Endothelial cell of coronary artery (primary cell): Measurements from ENCODE around the gene SLCO2B1. TPM values are rescaled to one million over a fixed set of nuclear protein-coding genes. Genes with fewer than 3 reads are reported as not detected.

ENCODE experiments used
- total RNA-seq: library from RNA; depleted of rRNA; stranded (reverse); fragments of >200 nt; gene quantifications from 2 replicates; pipeline ENCODE4 v1.2.3, GENCODE V29; 2014

The SLCO2B1 gene, protein sequence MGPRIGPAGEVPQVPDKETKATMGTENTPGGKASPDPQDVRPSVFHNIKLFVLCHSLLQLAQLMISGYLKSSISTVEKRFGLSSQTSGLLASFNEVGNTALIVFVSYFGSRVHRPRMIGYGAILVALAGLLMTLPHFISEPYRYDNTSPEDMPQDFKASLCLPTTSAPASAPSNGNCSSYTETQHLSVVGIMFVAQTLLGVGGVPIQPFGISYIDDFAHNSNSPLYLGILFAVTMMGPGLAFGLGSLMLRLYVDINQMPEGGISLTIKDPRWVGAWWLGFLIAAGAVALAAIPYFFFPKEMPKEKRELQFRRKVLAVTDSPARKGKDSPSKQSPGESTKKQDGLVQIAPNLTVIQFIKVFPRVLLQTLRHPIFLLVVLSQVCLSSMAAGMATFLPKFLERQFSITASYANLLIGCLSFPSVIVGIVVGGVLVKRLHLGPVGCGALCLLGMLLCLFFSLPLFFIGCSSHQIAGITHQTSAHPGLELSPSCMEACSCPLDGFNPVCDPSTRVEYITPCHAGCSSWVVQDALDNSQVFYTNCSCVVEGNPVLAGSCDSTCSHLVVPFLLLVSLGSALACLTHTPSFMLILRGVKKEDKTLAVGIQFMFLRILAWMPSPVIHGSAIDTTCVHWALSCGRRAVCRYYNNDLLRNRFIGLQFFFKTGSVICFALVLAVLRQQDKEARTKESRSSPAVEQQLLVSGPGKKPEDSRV
- 0.09 and 1.2 TPM in 2 replicates for total RNA-seq

DNA sequence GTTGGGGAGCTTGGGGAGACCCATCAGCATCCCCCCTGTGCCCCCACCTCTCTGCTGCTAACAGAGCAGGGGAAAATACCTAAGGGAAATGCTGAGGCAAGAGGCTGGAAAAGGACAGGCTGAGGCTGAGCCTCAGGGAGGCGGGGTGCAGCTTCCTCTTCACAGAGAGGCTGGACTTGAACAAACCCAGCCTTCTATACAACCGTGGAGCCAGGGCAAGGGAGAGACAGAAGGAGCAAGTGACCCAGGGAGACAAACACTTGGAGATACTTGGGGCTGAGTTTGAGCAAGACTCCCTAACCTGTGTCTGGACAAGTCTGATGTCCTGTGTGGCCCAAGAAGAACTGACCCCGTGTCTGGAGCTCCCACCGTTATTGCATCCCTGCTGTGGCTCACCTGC is at the start of gene SLCO2B1:
TSS of gene SLCO2B1 (plus strand) at position 229 of the 400 bp plus-strand sequence. CDS start 275 bp downstream, outside the sequence.

DNA sequence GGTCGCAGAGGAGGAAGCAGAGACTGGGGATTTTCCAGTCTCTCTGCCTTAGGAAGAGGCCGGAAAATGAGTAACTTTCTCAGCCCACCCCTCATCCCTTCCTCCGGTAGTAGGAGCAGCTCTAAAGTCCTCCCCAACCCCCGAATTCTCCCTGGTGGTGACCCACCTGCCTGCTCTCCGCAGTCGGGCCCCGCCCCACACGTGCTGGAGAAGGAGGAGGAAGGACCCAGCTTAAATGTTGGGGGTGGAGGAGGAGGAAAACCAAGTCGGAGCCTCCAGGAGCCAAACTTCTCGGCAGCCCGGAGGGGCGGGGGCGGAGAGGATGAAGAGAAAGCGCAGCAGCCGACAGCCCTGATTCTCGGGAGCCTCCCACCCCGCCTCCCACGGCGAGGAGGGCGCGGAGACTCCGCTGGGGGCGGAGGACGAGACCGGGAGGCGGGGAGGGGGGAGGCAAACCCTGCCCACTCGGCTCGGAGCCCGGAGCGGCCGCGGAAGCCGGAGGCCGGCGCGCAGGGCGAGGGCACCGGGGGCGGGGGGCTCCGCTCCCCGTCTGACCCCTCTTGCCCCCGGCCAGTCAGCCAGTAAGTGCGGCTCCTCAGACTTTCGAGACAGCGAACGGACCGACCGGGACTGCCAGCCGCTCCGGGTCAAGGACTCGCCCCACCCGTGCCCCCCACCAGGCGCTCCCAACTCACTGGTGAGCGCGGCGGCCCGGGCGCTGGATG is 89.6 kb downstream of the SLCO2B1 start, which contains the start of gene TPBGL:
TSS of gene TPBGL (plus strand) at position 464 of the 725 bp plus-strand sequence. CDS start 276 bp downstream, outside the sequence.

Other genes with a start within 250 kb of the SLCO2B1 start
- gene XRRA1, start 202.0 kb upstream of the SLCO2B1 start, total RNA-seq = 6.8 and 16.1 TPM in 2 replicates
- gene SPCS2, start 201.8 kb upstream of the SLCO2B1 start, total RNA-seq = 32.2 and 39.0 TPM in 2 replicates
- gene NEU3, start 162.2 kb upstream of the SLCO2B1 start, total RNA-seq = 5.1 and 6.5 TPM in 2 replicates
- gene OR2AT4, start 54.2 kb upstream of the SLCO2B1 start, total RNA-seq = not detected in 2 replicates
- under 0.01 TPM in 1 of 2 replicates, not detected in the other for gene TPBGL, start 89.7 kb downstream of the SLCO2B1 start, total RNA-seq
- 76.3 and 161 TPM in 2 replicates for gene ARRB1, start 200.6 kb downstream of the SLCO2B1 start, total RNA-seq
- gene RPS3, start 248.4 kb downstream of the SLCO2B1 start, total RNA-seq = 4,193 and 4,520 TPM in 2 replicates